MM.1S (cell line): ENCODE results near the gene TMEM80.

Experiments
- EZH2 ChIP-seq: fragments of 300-600 bp; sonication (generic); optimal IDR thresholded peaks from 2 replicates; pipeline ENCODE3; 2017; ENCODE audit warnings: low read depth, mild to moderate bottlenecking, antibody characterized with exemption, low read length, mixed read lengths
- TF ChIP-seq, protein P1 (sequence below): fragments of 300-600 bp; sonication (generic); IDR thresholded peaks from 2 replicates; pipeline ENCODE4 v1.5.1; 2016; ENCODE audit warnings: antibody characterized with exemption, low read length, mixed read lengths

DNA sequence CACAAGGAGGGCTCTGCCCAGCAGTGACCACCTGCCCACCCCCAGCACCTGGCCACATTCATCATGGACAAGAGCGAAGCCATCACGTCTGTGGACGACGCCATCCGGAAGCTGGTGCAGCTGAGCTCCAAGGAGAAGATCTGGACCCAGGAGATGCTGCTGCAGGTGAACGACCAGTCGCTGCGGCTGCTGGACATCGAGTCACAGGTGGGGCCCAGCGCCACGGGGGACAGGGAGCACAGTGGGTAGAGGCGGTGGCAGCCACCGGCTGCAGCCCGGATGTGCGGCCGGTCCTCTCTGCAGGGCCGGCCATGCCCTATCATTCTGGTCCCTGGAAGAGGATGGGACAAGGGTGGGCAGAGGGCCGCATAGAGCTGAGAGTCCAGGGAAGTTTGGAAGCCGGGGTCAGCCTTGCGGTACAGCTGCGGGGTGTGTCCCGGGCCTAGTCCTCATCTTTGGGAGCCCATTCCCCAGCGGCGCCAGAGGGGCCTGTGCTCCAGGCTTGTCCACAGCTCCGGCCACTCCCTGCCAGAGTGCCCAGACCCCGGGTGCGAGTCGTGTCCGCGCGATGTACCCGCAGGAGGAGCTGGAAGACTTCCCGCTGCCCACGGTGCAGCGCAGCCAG, 24.5 kb downstream of the TMEM80 start:
- TF ChIP-seq, protein P1, sequence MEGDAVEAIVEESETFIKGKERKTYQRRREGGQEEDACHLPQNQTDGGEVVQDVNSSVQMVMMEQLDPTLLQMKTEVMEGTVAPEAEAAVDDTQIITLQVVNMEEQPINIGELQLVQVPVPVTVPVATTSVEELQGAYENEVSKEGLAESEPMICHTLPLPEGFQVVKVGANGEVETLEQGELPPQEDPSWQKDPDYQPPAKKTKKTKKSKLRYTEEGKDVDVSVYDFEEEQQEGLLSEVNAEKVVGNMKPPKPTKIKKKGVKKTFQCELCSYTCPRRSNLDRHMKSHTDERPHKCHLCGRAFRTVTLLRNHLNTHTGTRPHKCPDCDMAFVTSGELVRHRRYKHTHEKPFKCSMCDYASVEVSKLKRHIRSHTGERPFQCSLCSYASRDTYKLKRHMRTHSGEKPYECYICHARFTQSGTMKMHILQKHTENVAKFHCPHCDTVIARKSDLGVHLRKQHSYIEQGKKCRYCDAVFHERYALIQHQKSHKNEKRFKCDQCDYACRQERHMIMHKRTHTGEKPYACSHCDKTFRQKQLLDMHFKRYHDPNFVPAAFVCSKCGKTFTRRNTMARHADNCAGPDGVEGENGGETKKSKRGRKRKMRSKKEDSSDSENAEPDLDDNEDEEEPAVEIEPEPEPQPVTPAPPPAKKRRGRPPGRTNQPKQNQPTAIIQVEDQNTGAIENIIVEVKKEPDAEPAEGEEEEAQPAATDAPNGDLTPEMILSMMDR = no peak
- no peak for TF ChIP-seq EZH2
